HepG2 (cell line): ENCODE results near the gene CLEC2D.

Experiments used
- CEBPG ChIP-seq: IDR thresholded peaks from 2 replicates; pipeline ENCODE4 v1.6.1; 2016
- HIVEP1 ChIP-seq: sonication (generic); formaldehyde crosslinking; IDR thresholded peaks from 2 replicates; pipeline ENCODE4 v1.4.0; 2020; ENCODE audit warnings: mild to moderate bottlenecking, missing genetic modification reagents
- NFYB ChIP-seq: sonication (generic); formaldehyde crosslinking; IDR thresholded peaks from 2 replicates; pipeline ENCODE4 v1.4.0; 2020; ENCODE audit warnings: missing genetic modification reagents
- RXRB ChIP-seq: IDR thresholded peaks from 2 replicates; pipeline ENCODE4 v1.6.1; 2016; ENCODE audit warnings: borderline replicate concordance, missing genetic modification reagents, missing compliant biosample characterization
- ZNF577 ChIP-seq: sonication (generic); formaldehyde crosslinking; IDR thresholded peaks from 2 replicates; pipeline ENCODE4 v1.4.0; 2020; ENCODE audit warnings: mild to moderate bottlenecking, low read depth, missing genetic modification reagents, borderline replicate concordance
- TF ChIP-seq, protein P1 (sequence below): sonication (generic); formaldehyde crosslinking; IDR thresholded peaks from 2 replicates; pipeline ENCODE4 v1.4.0; 2020; ENCODE audit warnings: missing genetic modification reagents, borderline replicate concordance

DNA sequence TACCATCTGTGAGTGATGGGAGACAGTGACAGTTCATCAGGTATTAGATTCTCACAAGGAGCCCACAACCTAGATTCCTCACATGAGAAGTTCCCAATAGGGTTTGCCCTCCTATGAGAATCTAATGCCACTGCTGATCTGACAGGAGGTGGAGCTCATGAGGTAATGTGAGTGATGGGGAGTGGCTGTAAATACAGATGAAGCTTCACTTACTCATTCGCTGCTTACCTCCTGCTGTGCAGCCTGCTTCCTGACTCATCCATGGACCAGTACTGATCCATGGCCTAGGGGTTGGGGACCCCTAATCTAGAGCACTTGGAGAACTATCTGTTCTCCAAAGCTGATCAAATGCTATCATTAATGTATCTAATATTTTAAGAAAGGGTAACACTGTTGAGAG lies 17.7 kb downstream of the CLEC2D start:
- TF ChIP-seq RXRB (CRISPR knock-in tag), result no peak
- no peak for TF ChIP-seq HIVEP1
- TF ChIP-seq ZNF577 (CRISPR knock-in tag), result no peak
- TF ChIP-seq CEBPG (CRISPR knock-in tag), result no peak
- no peak for TF ChIP-seq NFYB (CRISPR knock-in tag)
- TF ChIP-seq, protein P1, sequence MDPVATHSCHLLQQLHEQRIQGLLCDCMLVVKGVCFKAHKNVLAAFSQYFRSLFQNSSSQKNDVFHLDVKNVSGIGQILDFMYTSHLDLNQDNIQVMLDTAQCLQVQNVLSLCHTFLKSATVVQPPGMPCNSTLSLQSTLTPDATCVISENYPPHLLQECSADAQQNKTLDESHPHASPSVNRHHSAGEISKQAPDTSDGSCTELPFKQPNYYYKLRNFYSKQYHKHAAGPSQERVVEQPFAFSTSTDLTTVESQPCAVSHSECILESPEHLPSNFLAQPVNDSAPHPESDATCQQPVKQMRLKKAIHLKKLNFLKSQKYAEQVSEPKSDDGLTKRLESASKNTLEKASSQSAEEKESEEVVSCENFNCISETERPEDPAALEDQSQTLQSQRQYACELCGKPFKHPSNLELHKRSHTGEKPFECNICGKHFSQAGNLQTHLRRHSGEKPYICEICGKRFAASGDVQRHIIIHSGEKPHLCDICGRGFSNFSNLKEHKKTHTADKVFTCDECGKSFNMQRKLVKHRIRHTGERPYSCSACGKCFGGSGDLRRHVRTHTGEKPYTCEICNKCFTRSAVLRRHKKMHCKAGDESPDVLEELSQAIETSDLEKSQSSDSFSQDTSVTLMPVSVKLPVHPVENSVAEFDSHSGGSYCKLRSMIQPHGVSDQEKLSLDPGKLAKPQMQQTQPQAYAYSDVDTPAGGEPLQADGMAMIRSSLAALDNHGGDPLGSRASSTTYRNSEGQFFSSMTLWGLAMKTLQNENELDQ (CRISPR knock-in tag), result no peak
